NCI-H345 (cell line): ENCODE data around the gene TNS1.
A peak's percentile ranks its signal among the peaks of the same experiment; 100 is the strongest.

Source experiments
- DNase-seq: peaks from one replicate; lab custom pipeline; 2025; lab: John Stamatoyannopoulos, UW

The TNS1 gene

GRCh38 chr2:217942731-217943335 lies 60.0 kb downstream of the TNS1 start:
- DNase-seq = no peak

GRCh38 chr2:217941886-217942728 lies 60.7 kb downstream of the TNS1 start:
- DNase-seq = no peak

- DNase-seq = no peak
Measured at GRCh38 chr2:217941339-217941738, 61.5 kb downstream of the TNS1 start.

DNA sequence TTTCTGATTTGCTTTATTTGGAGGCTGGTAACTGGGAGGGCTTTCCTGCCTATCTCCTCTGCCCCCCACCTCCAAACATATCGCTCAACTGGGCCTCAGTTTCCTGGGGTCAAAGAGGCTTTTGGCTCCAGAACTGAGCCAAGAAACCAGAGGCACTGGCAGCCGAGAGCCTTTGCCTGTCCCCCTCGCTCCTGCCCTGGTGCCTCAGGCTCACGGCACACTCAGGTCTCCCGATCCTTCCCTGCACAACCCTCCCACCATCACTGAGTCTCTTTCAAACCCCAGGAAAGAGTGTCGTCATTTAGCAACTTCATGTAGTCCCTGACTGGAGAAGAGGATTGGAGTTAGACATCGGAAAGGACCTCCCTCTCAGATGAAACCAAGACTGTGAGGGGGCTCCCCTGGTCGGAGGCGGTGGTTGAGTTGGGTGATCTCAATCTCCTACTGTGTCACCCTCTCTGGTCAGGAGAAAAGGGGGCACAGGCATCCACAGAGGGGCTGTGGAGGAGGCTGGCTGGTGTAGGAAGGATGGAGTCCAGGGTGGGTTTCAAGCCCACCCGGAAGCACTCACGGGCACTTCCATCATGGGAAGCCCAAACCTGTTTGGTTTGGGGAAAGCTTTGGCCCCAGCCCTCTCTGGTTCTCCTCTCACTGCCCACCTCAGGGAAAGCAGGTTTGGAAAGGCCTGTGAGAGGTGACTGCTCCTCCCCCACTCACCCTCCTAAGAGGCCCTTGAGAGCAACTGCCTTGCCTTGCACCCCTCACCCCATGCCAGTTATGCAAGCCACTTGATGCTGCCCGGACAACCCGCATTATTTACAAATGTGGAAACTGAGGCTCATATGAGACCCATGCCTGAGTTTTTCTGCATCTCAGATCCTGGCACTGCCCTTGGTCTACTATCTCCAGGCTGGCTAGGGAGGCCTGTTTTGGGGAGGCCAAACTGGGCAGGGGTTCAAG lies 62.3 kb downstream of the TNS1 start:
- no peak for DNase-seq

- DNase-seq = no peak
Measured at GRCh38 chr2:217939629-217940245, 63.1 kb downstream of the TNS1 start.

DNA sequence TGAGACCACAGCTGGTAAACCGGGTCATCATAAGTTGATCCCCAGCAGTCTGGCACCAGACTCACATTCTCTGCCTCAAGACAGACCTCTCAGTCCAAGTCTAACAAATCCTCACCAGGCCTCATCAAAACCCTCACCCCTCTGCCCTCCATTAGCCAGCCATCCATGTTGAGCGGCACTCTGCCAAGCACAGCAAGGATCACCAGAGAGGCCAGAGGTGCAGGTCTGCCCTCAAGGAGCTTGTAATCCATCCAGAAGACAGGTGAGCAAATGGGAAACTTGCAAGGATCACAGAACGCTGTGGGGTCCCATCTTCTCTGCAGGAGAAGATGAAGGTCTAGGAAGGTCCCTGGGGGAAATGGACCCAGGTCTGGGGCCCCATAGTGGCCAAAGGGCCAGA lies 63.6 kb downstream of the TNS1 start:
- no peak for DNase-seq

GRCh38 chr2:217938036-217938435 lies 64.8 kb downstream of the TNS1 start:
- DNase-seq = no peak

DNA sequence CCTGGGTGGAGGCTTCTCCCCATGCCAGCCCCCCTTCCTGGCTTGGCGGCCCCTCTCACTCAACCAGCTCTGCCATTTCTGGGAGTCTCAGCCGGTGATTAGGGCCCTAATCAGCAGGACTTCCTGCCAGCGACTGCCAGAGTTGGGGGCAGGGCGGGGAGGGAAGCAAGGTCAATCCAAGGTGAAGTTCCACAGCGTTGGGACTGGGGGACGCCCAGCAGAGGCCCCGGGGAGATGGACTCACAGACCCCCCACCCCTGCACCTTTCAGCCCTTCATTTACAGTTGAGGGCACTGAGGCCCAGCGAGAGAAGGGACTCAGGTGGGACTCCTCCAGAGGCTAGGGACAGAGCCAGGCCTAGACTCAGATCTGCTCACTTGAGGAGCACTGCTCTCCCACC lies 65.3 kb downstream of the TNS1 start:
- no peak for DNase-seq

- DNase-seq = no peak
Measured at GRCh38 chr2:217936952-217937351, 65.8 kb downstream of the TNS1 start.

DNA sequence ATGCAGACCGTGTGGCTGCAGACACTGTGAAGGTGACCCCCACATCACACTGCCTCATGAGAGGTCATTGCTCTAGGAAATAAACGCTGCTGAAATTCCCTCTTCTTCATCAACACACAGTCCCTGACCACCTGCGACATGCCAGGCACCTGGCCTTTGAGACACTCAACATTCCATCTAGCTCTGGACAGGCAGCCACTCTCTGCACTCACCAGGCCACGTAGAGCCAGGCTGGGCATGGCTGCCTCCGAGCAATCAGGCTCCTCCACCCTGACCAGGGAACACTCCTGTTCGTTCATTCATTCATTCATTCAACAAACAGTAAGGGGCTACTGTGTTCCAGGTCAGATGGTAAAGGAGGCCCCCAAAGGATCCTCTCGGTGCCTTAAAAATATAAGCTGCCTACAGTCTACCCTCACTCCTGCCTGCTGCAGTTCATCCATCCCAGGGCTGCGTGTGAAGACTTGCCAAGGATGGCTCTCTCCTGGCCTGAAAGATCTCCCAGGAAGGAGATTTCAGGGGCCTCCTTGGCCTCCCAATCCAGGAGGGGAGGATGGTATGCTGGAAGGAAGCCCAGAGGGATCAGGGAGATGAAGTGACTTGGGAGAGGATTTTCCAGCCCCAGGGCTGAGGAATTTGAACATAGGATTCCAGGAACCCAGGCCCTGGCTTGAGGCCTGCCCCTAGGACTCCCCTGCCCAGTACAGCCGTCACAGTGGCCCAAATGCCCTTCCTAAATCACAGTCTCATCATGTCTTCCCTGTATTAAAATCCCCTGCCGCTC lies 66.7 kb downstream of the TNS1 start:
- DNase-seq = no peak

DNA sequence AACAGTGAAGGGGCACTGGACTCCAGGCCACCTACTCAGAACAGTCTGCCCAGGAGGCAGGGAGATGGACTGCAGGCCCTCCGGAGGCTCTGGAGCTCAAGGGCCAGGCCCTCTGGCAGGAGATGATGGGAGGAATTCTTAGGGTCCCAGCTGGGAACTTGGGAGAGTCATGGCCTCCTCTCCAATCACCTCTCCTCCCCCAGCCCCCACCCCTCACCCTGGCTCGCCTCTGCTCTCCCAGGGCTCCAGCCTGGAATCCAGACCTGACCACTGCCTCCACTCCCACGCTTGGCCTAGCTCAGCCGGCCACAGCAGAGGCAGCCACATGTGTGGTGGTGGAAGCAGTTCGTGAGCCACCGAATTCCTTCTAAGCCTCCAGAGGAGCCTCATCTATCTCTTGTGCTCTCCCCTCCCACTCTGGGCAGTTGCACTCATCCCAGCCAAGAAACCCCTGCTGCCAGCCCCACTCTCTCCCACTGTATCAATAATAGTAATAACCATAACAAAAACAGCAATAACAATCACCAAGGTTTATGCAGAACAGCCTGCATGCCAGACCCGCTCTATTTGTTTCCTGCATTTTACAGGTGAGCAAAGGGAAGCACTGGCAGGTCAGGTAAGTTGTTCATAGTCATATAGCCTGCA lies 67.4 kb downstream of the TNS1 start:
- DNase-seq = no peak

GRCh38 chr2:217934321-217935131 lies 68.3 kb downstream of the TNS1 start:
- DNase-seq = no peak

- peak; percentile 79 for DNase-seq
Measured at GRCh38 chr2:217933617-217933993, 69.2 kb downstream of the TNS1 start.

GRCh38 chr2:217932803-217933616 lies 69.8 kb downstream of the TNS1 start:
- DNase-seq = peak; percentile 10

- no peak for DNase-seq
Measured at GRCh38 chr2:217931846-217932560, 70.8 kb downstream of the TNS1 start.

- DNase-seq = no peak
Measured at GRCh38 chr2:217930761-217931563, 71.8 kb downstream of the TNS1 start.
